Panc1 (cell line): Measurements from ENCODE around the gene GNAS.

Experiments
- CTCF ChIP-seq: fragments of 450-650 bp; IDR thresholded peaks from 2 replicates; pipeline ENCODE4 v1.5.1; 2017; ENCODE audit warnings: mild to moderate bottlenecking
- POLR2AphosphoS5 ChIP-seq: IDR thresholded peaks from 2 replicates; pipeline ENCODE4 v1.6.1; 2012; ENCODE audit warnings: mild to moderate bottlenecking, low read depth, low read length, moderate library complexity

DNA sequence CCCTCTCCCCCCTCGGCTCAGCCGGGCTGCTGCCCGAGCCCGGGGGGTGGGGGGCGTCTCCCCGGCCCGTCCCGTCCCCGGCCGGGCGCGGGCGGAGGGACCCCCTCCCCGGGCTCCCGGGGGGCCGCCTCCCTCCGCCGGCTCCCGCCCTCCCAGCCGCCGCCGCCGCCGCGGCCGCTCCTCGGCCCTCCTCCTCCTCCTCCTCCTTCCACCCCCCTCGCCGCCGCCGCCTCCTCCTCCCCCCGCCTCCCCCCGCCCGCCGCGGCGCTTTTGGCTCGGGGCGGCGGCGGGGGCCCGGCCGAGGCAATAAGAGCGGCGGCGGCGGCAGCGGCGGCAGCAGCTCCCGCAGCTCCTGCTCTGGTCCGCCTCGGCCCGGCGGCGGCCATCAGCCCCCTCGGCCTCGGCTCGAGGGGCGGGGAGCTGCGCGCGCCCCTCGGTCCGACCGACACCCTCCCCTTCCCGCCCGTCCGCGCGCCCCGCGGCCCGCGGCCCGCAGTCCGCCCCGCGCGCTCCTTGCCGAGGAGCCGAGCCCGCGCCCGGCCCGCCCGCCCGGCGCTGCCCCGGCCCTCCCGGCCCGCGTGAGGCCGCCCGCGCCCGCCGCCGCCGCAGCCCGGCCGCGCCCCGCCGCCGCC is 38.7 kb downstream of the GNAS start:
- no peak for TF ChIP-seq CTCF
- TF ChIP-seq POLR2AphosphoS5: no peak
